Measurements from ENCODE around the gene UBTD1. TPM values are rescaled to one million over a fixed set of nuclear protein-coding genes. Genes with fewer than 3 reads are reported as not detected.

UBTD1 gene
- polyA plus RNA-seq, 1 donor from 2014 or later = 3.3 TPM

DNA sequence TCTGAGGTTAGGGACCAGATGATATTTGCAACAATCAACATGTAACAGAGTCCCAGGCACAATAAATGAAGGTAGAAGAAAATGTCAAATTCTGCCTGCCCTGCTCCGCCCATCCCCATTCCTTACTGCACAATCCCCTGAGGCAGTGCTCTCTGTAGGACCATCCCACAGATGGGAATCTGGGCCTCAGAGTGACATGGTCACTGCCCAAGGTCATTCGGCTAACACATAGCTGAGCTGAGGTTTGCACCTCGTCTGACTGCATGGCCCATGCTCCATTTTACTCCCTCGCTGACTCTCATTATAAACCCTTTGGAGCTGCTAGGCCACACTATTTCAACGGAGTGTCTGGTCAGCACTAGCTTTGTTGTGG lies 86.7 kb downstream of the UBTD1 start:
- Histone ChIP-seq H3K9me2 (ENCODE audit: insufficient read depth, low read length) (no peaks in the 10 kb centered on the region), H3K36me3 (ENCODE audit: insufficient read depth, low read length) (no peaks in the 10 kb centered on the region)

DNA sequence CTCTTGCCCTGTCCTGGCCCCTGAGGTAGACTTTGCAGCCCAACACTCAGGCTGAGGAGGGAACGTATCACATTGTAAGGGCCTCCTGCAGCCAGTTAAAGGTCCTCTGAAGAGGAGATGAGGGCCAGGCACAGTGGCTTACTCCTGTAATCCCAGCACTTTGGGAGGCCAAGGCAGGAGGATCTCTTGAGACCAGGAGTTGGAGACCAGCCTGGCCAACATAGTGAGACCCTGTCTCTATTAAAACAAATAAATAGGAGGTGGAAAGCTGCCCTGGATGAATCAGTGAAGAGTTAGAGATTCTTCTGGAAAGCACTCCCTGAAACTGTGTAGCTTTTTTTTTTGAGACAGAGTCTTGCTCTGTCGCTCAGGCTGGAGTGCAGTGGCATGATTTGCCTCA lies 88.5 kb downstream of the UBTD1 start:
- no peak overlapping the region for H2AFZ ChIP-seq (ENCODE audit: low read depth, low read length)

More for the DNA sequence above, 86.7 kb downstream of the UBTD1 start:
- Histone ChIP-seq H3K9me3 (ENCODE audit: low read length) (no peaks in the 10 kb centered on the region), H3K4me2 (ENCODE audit: low read length) (no peak overlapping the region), H3K27ac (ENCODE audit: low read length) (no peak overlapping the region), H3K9ac (ENCODE audit: low read length) (no peak overlapping the region), H3F3A (ENCODE audit: insufficient read depth, low read length, poor library complexity, severe bottlenecking) (no peaks in the 10 kb centered on the region), H3K27me3 (ENCODE audit: insufficient read depth, low read depth, low read length) (no peaks in the 10 kb centered on the region), H3K79me2 (replicated peaks; ENCODE audit: insufficient read depth, low read length) (no peaks in the 10 kb centered on the region), H3K4me3 (ENCODE audit: low read length) (no peak overlapping the region), H2AFZ (ENCODE audit: low read depth, low read length) (no peak overlapping the region), H4K20me1 (ENCODE audit: insufficient read depth) (no peaks in the 10 kb centered on the region)
- no peak for TF ChIP-seq TAF1 (IDR thresholded peaks at IDR 0.05; ENCODE audit: low read depth)
- no peak for TF ChIP-seq RAD21 (conservative IDR thresholded peaks at IDR 0.05)
- TF ChIP-seq SMC3 (conservative IDR thresholded peaks at IDR 0.05; ENCODE audit: poor library complexity) = no peak
- TF ChIP-seq EZH2 (IDR thresholded peaks at IDR 0.05; ENCODE audit: borderline replicate concordance, insufficient read depth, low read length, poor library complexity, severe bottlenecking) = no peak
- no peak for TF ChIP-seq MXI1 (conservative IDR thresholded peaks at IDR 0.05; ENCODE audit: poor library complexity, severe bottlenecking)
- TF ChIP-seq EP300 (conservative IDR thresholded peaks at IDR 0.05; ENCODE audit: poor library complexity, severe bottlenecking) = no peak
- TF ChIP-seq CTCF (IDR thresholded peaks at IDR 0.05; ENCODE audit: poor library complexity, severe bottlenecking) = no peak
- TF ChIP-seq, protein P1, sequence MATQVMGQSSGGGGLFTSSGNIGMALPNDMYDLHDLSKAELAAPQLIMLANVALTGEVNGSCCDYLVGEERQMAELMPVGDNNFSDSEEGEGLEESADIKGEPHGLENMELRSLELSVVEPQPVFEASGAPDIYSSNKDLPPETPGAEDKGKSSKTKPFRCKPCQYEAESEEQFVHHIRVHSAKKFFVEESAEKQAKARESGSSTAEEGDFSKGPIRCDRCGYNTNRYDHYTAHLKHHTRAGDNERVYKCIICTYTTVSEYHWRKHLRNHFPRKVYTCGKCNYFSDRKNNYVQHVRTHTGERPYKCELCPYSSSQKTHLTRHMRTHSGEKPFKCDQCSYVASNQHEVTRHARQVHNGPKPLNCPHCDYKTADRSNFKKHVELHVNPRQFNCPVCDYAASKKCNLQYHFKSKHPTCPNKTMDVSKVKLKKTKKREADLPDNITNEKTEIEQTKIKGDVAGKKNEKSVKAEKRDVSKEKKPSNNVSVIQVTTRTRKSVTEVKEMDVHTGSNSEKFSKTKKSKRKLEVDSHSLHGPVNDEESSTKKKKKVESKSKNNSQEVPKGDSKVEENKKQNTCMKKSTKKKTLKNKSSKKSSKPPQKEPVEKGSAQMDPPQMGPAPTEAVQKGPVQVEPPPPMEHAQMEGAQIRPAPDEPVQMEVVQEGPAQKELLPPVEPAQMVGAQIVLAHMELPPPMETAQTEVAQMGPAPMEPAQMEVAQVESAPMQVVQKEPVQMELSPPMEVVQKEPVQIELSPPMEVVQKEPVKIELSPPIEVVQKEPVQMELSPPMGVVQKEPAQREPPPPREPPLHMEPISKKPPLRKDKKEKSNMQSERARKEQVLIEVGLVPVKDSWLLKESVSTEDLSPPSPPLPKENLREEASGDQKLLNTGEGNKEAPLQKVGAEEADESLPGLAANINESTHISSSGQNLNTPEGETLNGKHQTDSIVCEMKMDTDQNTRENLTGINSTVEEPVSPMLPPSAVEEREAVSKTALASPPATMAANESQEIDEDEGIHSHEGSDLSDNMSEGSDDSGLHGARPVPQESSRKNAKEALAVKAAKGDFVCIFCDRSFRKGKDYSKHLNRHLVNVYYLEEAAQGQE (IDR thresholded peaks at IDR 0.05; ENCODE audit: borderline replicate concordance) = no peak
- no peak for TF ChIP-seq POLR2AphosphoS5 (IDR thresholded peaks at IDR 0.05)

More for the DNA sequence above, 88.5 kb downstream of the UBTD1 start:
- Histone ChIP-seq H3K79me2 (replicated peaks; ENCODE audit: insufficient read depth, low read length) (no peaks in the 10 kb centered on the region), H3K4me3 (ENCODE audit: low read length) (no peak overlapping the region), H3K9me2 (ENCODE audit: insufficient read depth, low read length) (no peaks in the 10 kb centered on the region), H3K9ac (ENCODE audit: low read length) (no peak overlapping the region), H3K9me3 (ENCODE audit: low read length) (no peaks in the 10 kb centered on the region), H3K4me2 (ENCODE audit: low read length) (no peak overlapping the region), H3K27ac (ENCODE audit: low read length) (no peak overlapping the region), H3K36me3 (ENCODE audit: insufficient read depth, low read length) (no peaks in the 10 kb centered on the region), H4K20me1 (ENCODE audit: insufficient read depth) (no peaks in the 10 kb centered on the region), H3K27me3 (ENCODE audit: insufficient read depth, low read depth, low read length) (no peaks in the 10 kb centered on the region), H3F3A (ENCODE audit: insufficient read depth, low read length, poor library complexity, severe bottlenecking) (no peaks in the 10 kb centered on the region)
- TF ChIP-seq, protein P1 (IDR thresholded peaks at IDR 0.05; ENCODE audit: borderline replicate concordance) = no peak
- TF ChIP-seq EP300 (conservative IDR thresholded peaks at IDR 0.05; ENCODE audit: poor library complexity, severe bottlenecking) (no peak), EZH2 (IDR thresholded peaks at IDR 0.05; ENCODE audit: borderline replicate concordance, insufficient read depth, low read length, poor library complexity, severe bottlenecking) (no peak), CTCF (IDR thresholded peaks at IDR 0.05; ENCODE audit: poor library complexity, severe bottlenecking) (no peak), SMC3 (conservative IDR thresholded peaks at IDR 0.05; ENCODE audit: poor library complexity) (no peak), RAD21 (conservative IDR thresholded peaks at IDR 0.05) (no peak), POLR2AphosphoS5 (IDR thresholded peaks at IDR 0.05) (no peak), MXI1 (conservative IDR thresholded peaks at IDR 0.05; ENCODE audit: poor library complexity, severe bottlenecking) (no peak), TAF1 (IDR thresholded peaks at IDR 0.05; ENCODE audit: low read depth) (no peak)

Data from neural cell (in vitro differentiated cells).